Hematopoietic multipotent progenitor cell treated with erythropoietin and hydrocortisone succinate and interleukin-3 and kit ligand, for 15 days (in vitro differentiated cells): ENCODE measurements around the gene ATOH8.
"Not testable (repeated sequence)": the region's sequence is repeated elsewhere in the genome, so short reads cannot be mapped to it uniquely, and the experiment has no call there.

Experiments used
- DNase-seq: peaks from one replicate; pipeline ENCODE4 v3.0.0-alpha.2; 2015; ENCODE audit warnings: low spot score

ATOH8 gene

DNA sequence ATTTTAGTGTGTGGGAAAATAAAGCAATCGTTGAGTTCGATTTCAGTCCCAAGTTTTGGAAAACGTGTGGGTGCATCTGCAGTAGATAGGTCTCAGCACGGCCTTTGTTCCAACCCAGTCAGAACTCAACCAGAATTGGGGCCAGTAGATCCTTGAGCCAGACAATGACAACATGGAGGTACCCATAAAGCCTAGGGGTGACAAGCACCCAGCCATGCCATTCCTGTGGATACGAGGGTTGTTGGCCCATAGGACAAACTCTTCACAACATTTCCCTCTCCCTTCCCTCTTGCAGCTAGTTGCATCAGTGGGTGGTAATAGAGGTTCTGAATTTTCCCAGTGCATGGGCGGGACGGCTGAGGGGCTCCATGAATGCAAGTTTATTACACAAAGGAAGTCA is 74.9 kb downstream of the ATOH8 start:
- no peak for DNase-seq

DNA sequence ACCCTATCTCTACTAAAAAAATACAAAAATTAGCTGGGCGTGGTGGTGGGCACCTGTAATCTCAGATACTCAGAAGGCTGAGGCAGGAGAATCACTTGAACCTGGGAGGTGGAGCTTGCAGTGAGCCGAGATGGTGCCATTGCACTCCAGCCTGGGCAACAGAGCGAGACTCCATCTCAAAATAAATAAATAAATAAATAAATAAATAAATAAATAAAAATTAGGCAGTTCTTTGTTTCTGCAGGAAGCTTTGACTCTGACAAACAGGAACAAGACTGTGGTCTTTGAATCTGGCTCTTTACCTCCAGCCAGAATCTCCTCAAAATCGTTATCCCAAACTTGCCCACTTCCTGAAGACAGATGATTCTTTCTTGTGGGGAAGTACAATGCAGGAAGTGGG is 75.6 kb downstream of the ATOH8 start:
- DNase-seq = not testable (repeated sequence)

DNA sequence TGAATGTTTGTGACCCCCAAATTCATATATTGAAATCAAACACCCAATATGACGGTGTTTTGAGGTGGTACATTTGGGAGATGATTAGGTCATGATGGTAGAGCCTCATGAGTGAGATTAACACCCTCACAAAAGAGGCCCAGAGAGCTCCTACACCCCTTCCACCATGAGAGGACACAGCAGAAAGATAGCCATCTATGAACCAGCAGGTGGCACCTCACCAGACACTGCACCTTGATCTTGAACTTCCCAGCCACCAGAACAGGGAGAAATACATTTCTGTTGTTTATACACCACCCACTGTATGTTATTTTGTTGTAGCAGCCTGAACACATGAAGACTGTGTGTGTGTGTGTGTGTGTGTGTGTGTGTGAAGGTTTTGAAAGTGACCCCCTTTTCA is 76.9 kb downstream of the ATOH8 start:
- DNase-seq = no peak

DNA sequence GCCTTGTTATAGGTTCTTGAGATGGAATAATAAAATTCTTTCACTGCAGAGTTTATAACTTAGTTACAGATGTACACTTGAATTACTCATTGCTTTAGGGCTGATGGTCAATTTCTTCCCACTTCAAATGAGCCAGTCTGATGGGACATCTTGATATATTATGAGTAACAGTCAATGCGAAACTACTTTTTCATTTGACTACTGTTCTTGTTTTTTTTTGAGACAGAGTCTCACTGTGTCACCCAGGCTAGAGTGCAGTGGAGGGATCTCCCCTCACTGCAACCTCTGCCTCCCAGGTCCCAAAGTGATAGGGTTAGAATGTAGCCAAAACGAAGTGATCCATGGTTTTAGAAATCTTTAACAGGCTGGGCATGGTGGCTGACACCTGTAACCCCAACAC is 77.9 kb downstream of the ATOH8 start:
- no peak for DNase-seq

DNA sequence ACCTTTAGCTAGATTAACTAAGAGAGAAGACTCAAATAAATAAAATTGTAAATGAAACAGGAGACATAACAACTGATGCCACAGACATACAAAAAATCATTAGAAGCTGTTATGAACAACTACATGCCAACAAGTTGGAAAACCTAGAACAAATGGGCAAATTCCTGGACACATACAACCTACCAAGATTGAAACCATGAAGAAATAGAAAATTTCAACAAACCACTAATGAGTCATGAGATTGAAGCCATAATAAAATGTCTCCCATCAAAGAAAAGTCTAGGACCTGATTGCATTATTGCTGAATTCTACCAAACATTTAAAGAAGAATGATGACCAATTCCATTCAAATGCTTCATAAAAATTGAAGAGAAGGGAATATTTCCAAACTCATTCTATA is 80.7 kb downstream of the ATOH8 start:
- DNase-seq = no peak
